ENCODE measurements around the gene USP3. TPM values are rescaled to one million over a fixed set of nuclear protein-coding genes. Genes with fewer than 3 reads are reported as not detected.

USP3 gene
- total RNA-seq, 4 donors from 2014 or later, result 27.3 to 52.8 (median 32.2) TPM

GRCh38 chr15:63523306-63523990, 19.1 kb downstream of the USP3 start:
- TF ChIP-seq CTCF (IDR thresholded peaks at IDR 0.05) (no peak), POLR2A (IDR thresholded peaks at IDR 0.05) (no peak)
- no peaks in the 10 kb centered on the region for H3K27me3 ChIP-seq
- H3K4me1 ChIP-seq, result peaks cover 10 to 67% (median 28%) of the 10 kb centered on the region in 3 donors
- intact Hi-C loops (cut with DNase I), result no loop called here
- no peak for DNase-seq
- H3K9me3 ChIP-seq, result no peaks in the 10 kb centered on the region
- 46 to 49% methylated on average over 4 of the region's 4 CpGs for WGBS, 2 donors
- no peak overlapping the region for H3K4me3 ChIP-seq
- peak overlapping the region in 1 of 4 donors; percentile 9 for H3K27ac ChIP-seq
- H3K36me3 ChIP-seq, result no peaks in the 10 kb centered on the region

- Histone ChIP-seq H3K27ac (no peak overlapping the region), H3K9me3 (no peaks in the 10 kb centered on the region), H3K4me3 (no peak overlapping the region), H3K4me1 (peaks cover 10 to 59% (median 28%) of the 10 kb centered on the region in 3 donors), H3K27me3 (no peaks in the 10 kb centered on the region), H3K36me3 (no peaks in the 10 kb centered on the region)
- TF ChIP-seq POLR2A (IDR thresholded peaks at IDR 0.05) (no peak), CTCF (IDR thresholded peaks at IDR 0.05) (no peak)
- DNase-seq, result no peak
- 92 to 93% methylated on average over 5 of the region's 5 CpGs for WGBS, 2 donors
- intact Hi-C loops (cut with DNase I), result no loop called here
Observed at GRCh38 chr15:63524316-63525015, 20.1 kb downstream of the USP3 start.

- no peak for TF ChIP-seq CTCF (IDR thresholded peaks at IDR 0.05)
- TF ChIP-seq POLR2A (IDR thresholded peaks at IDR 0.05), result no peak
- intact Hi-C loops (cut with DNase I), result no loop called here
- Histone ChIP-seq H3K4me3 (no peak overlapping the region), H3K9me3 (no peaks in the 10 kb centered on the region), H3K27ac (no peak overlapping the region), H3K4me1 (peaks cover 10 to 42% (median 22%) of the 10 kb centered on the region in 3 donors), H3K36me3 (no peaks in the 10 kb centered on the region), H3K27me3 (no peaks in the 10 kb centered on the region)
- WGBS, 2 donors, result 70 to 80% methylated on average over 1 of the region's 1 CpG
- no peak for DNase-seq
Observed at GRCh38 chr15:63526401-63526800, 22.0 kb downstream of the USP3 start.

- H3K27ac ChIP-seq, result no peak overlapping the region
- intact Hi-C loops (cut with DNase I), result no loop called here
- peaks cover 2 to 24% (median 17%) of the 10 kb centered on the region in 3 donors for H3K4me1 ChIP-seq
- 74 to 84% methylated on average over 4 of the region's 4 CpGs for WGBS, 2 donors
- DNase-seq, result no peak
- TF ChIP-seq CTCF (IDR thresholded peaks at IDR 0.05) (no peak), POLR2A (IDR thresholded peaks at IDR 0.05) (no peak)
- no peaks in the 10 kb centered on the region for H3K36me3 ChIP-seq
- H3K27me3 ChIP-seq, result no peaks in the 10 kb centered on the region
- H3K9me3 ChIP-seq, result no peaks in the 10 kb centered on the region
- H3K4me3 ChIP-seq, result no peak overlapping the region
Observed at GRCh38 chr15:63528138-63528659, 23.8 kb downstream of the USP3 start.

GRCh38 chr15:63530235-63530634, 25.8 kb downstream of the USP3 start:
- Histone ChIP-seq H3K4me3 (no peak overlapping the region), H3K27me3 (no peaks in the 10 kb centered on the region), H3K36me3 (no peaks in the 10 kb centered on the region), H3K9me3 (no peaks in the 10 kb centered on the region), H3K27ac (no peak overlapping the region), H3K4me1 (peaks cover 0 to 7% (median 5%) of the 10 kb centered on the region in 3 donors)
- intact Hi-C loops (cut with DNase I), result no loop called here
- WGBS, 2 donors, result 85 to 92% methylated on average over 4 to 7 of the region's 7 CpGs
- DNase-seq, result no peak
- TF ChIP-seq POLR2A (IDR thresholded peaks at IDR 0.05) (no peak), CTCF (IDR thresholded peaks at IDR 0.05) (no peak)

Measured in esophagus squamous epithelium (tissue), 5 donors.